NCI-H1930 (cell line): ENCODE results near the gene SSC5D.

ENCODE experiments used
- DNase-seq, 2 experiments: peaks; one replicate each; lab custom pipeline; 2025; lab: John Stamatoyannopoulos, UW

The SSC5D gene

DNA sequence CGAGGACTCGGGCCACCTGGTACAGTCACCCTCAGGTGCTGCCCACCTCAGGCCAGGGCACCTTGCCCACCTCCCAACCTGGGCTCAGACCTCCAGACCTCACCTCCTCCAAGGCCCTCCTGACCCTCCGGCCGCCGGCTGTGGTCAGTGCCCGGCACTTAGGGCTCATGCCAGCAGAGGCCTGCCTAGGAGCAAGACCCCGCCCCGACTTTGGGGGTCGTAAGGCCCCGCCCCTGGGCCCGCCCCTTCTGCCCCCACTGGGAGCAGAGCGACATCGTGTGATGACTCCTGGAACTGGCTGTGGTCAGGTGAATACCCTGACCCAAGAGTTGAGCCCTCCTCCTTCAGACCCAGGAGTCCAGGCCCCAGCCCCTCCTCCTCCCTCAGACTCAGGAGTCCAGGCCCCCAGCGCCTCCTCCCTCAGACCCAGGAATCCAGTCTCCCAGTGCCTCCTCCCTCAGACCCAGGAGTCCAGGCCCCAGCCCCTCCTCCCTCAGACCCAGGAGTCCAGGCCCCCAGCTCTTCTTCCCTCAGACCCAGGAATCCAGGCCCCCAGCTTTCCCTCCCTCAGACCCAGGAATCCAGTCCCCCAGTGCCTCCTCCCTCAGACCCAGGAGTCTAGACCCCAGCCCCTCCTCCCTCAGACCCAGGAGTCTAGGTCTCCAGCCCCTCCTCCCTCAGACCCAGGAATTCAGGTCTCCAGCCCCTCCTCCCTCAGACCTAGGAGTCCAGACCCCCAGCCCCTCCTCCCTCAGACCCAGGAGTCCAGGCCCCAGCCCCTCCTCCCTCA, 48.9 kb downstream of the SSC5D start, which contains the start of gene SBK2:
Gene SBK2, minus strand, starts transcription at position 183 of the 790 bp plus-strand sequence. CDS start 839 bp downstream, outside the sequence.
- peak in 1 of 2 experiments; percentile 14 for DNase-seq

DNA sequence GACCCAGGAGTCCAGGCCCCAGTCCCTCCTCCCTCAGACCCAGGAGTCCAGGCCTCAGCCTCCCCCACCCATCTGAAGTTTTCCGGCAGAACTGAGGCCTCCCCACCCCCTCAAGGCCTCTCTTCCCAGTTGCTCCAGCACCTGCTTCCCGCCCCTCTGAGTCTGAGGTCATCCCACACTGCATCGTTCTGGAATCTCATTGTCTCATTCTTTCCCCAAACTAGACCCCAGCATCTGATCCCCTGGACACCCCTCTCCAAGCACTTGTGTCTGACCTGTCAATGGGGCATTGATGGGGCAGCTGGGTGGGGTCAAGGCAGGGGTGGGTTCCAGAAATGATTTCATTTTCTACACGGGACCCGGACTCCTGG, 49.5 kb downstream of the SSC5D start:
- no peak for DNase-seq

- DNase-seq, result no peak
Measured at GRCh38 chr19:55538132-55538531, 49.9 kb downstream of the SSC5D start.

DNA sequence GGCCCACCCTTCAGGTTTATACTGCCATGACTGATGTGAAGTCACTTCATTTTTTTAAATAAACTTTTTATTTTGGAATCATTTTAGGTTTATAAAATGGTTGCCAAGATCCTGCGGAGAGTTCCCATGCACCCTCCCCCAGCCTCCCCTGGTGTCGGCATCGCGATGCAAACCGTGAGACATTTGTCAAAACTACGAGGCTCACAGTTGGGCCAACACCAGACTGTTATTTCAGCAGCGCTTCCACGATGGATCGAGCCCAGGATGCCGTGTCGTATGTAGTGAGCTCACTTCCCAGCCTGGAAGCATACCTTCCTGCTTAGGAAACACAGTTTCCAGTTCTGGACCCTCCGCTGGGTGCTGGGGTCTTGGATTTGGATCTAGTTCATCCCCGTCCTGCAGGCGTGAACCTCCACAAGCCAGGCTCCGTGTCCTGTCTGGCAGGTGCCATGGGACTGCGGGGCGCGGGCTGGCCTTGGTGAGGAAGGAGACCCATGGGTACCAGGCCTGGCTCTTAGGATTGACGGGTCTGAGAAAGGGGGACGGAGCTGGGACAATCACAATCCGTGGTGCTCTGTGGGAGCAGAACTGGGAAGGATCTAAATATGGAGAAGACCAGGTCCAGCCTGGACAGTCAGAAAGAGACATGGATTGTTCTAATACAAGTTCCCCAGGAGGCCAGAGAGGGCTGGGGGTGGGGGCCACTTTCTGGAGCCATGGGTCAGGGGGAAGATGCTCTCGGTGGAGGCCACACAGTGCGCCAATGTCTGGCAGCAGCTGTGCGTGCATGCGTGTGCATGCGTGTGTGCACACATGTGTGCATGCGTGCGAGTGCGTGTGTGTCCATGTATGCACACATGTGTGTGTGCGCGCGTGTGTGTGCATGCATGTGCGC, 51.1 kb downstream of the SSC5D start:
- no peak for DNase-seq

DNA sequence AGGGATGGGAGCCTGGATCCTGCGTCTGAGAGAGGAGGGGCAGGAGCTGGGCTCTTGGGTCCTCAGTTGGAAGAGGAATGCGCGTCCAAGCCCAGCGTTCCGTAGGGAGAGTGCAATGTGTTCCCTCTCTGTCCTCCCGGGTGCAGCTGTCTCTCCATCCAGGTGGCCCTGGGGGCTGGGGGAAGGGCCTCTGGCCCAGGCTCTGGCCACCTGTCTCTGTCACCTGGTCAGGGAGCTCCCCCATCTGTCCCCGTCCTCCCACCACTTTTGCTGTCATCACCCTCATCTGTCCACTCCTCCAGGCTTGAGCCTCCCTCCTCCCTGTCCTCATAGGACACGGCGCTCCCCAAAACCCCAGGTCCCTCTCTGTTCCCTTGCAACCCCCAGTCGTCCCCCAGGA, 52.4 kb downstream of the SSC5D start:
- no peak for DNase-seq

GRCh38 chr19:55541091-55541490, 52.9 kb downstream of the SSC5D start:
- DNase-seq, result no peak

- DNase-seq, result no peak
Measured at GRCh38 chr19:55542292-55542855, 54.1 kb downstream of the SSC5D start.

DNA sequence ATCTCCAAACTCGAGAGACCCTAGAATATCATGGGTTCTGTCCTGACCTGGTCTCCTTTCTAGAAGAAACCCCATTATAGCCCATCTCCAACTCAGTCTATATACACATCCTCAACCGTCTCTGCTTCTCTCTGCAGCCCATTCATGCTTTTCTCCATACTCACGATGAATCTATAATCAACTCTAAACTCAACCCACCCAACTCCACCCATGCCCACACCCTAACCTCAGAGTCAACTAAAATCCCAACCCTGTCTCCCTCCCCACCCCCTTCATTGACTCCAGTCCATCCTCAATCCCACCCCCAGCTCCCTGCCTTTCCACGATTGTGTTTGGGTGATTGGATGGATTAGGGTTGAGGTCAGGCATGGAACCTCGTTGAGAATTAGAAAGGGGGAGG, 55.3 kb downstream of the SSC5D start:
- DNase-seq, result no peak

DNA sequence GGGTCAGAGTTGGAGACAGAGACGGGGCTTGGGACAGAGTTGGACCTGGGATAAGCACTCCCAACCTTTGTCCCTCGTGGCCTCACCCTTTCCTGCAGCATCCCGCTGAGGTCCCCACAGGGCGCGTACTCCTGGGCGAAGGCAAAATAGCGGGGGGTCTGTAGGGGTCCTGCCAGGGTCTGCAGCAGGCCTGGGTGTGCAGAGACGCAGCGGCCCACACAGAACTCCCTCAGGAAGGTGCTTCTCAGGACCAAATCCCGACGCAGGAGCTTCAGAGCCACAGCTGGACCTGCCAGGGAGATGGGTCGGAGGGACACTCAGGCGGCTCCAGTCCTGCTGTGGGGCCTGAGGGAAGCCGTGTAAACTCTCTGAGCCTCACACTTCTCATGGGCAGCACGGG, 55.8 kb downstream of the SSC5D start:
- DNase-seq, result no peak

DNA sequence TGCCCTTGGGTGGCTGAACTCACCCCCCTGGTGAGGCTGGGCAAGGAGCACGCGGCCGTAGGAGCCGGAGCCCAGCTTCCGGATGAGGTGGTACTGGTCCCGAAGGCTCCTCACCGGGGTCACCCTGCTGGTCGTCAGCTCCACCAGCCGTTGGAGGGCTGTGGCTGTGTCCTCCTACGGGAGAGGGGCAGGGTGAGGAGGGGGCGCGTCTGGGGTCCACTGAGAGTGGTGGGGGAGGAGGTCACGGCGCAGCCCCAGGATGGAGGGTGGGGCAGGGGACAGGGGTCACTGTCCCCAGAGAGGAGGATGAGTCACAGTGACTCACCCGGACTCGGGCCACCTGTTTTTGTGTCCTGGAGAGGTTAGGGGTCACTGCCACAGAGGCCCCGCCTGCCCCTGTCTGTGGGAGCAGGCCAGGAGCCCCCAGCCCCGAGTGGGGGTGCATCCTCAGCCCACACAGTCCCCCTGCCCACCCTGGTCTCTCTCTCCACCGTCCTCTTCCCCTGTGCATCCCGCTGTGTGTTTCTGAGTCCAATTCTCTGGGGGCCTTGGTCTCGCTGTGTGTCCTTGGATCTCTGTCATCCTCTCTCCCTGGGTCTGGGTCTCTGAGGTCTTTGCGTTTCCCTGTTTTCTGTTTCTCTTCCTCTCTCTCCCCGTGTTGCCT, 56.7 kb downstream of the SSC5D start:
- no peak for DNase-seq

DNA sequence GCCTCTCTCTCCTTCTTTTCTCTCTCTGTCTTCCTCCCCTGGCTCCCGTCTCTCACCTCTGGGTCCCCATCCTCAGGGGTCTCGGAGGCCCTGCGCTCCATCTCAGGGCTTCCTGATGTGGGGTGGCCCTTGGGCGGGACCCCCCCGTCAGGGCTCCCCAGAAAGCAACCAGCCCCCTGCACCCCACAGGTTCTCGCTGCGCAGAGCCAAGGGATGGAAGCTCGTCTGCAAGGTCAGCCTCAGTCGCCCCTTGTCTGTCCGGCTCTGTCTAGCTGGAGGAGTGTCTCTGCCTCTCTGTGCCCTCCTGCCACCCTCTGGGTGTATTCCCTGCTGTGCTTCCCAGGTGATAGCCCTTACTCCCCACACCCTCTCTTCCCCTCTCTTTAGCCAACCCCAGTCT, 57.2 kb downstream of the SSC5D start, which contains the start of gene SBK3:
Gene SBK3, minus strand, starts transcription at position 101 of the 400 bp plus-strand sequence. Its CDS starts 0 bp downstream, at position 101.
- DNase-seq, result no peak

- no peak for DNase-seq
Measured at GRCh38 chr19:55546011-55546410, 57.8 kb downstream of the SSC5D start.

DNA sequence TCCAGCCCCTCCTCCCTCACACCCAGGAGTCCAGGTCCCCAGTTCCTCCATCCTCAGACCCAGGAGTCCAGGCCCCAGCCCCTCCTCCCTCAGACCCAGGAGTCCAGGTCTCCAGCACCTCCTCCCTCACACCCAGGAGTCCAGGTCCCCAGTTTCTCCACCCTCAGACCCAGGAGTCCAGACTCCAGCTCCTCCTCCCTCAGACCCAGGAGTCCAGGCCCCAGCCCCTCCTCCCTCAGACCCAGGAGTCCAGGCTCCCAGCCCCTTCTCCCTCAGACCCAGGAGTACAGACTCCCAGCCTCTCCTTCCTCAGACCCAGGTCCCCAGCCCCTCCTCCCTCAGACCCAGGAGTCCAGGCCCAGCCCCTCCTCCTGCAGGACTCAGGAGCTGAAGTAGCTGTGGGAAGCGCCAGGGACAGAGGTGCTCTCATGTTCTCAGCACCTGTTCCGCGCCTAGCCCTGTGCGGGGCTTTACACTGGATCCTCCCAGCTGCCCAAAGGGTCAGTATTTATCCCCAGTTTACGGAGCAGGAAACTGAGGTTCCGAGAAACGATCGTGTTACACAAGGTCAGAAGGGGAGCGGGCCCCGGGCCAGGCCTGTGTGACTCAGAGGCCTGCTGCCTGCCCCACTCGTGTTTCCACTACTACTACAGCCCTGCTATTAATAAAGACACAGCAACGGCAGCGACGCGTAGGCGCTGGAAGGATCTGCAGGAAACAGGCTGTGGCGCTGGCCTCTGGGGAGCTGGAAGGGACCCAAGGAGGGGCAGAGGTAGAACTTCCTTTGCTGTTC, 58.8 kb downstream of the SSC5D start:
- no peak for DNase-seq

- DNase-seq, result peak in 1 of 2 experiments; percentile 48
Measured at GRCh38 chr19:55549500-55550320, 61.5 kb downstream of the SSC5D start.

DNA sequence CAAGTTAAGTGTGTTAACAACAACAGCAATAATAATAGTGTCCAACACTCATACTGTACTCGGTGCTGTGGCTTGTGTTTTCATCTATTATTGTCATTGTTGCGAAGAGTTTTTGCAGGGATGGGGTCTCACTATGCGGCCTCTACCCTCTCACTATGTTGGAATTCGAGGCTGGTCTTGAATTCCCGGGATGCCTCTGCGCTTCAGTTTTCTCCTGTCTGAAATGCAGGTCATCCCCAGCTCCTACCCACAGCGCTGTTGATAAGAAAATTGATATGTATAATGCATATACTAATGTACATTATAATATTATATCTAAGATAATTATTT, 62.0 kb downstream of the SSC5D start:
- no peak for DNase-seq

GRCh38 chr19:55552206-55552605, 64.0 kb downstream of the SSC5D start:
- DNase-seq, result no peak

DNA sequence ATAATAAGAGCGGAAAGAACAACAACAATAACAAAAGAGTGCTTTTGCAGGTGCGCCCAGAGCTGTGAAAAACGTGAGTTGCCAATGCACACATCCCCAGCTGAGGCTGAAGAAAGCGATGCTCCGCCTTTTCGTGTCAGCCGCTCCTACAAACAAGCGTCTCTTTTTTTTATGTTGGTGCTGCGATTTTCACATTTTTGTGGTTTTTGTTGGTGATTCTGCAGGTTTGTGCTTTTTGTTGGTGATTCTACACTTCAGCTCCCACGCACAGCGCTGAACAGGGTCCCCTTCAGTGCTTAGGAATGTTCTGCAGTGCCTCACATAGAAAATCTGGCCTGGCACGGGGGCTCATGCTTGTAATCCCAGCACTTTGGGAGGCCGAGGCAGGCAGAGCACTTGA, 64.4 kb downstream of the SSC5D start:
- no peak for DNase-seq

DNA sequence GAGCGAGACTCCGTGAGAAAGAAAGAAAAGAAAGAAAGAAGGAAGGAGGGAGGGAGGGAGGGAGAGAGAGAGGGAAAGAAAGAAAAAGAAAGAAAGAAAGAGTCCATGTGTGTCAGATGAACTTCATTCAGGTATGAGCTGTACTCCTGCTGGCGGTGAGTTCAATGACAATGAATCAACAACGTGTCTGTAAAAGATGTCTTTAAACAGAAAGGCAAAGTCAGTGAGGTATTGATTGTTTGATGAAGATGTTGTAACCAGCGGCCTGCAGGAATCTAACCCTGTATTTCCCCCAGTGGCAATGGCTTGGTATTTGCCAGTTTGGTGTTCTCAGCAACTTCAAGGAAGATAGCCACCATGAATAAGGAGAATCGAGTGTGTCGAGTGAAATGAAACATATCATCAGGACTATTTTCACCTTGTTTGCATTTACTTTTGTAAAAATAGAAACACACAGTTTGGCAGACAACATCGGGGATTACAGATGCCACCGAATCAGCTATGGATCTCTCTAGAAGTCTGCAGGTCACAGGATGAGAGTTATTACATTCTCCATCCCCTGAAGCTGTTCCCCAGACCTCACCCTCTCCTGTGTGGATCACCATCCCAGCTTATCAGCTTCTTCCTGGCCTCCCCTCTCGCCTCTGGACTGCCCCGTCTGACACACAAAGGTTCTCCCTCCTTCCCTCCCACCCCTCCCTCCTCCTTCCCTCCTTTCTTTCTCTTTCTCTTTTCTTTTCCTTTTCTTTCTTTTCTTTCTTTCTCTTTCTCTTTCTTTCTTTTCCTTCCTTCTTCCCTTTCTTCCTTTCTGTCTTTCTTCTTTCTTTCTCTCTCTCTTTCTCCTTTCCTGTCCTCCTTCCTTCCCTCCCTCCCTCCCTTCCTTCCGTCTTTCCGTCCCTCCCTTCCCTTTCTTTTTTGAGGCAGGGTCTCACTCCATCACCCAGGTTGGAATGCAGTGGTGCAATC, 65.3 kb downstream of the SSC5D start:
- no peak for DNase-seq

DNA sequence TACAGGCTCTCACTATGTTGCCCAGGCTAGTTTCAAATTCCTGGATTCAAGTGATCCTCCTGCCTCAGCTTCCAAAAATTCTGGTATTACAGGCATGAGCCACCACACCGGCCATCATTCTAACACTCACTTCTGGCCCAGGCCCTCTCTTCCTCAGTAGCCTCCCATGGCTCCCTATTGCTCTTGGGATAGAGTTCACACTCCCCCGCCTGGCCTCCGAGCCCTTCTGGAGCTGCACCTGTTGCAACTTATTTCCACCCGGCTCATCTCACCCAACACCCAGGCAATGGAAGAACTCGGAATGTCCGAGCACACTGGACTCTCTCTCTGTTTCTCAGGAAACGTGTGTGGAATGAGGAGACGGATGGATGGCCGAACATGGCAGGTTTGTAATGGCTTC, 66.1 kb downstream of the SSC5D start:
- no peak for DNase-seq
